Measurements from ENCODE around the gene SLC43A1. TPM values are rescaled to one million over a fixed set of nuclear protein-coding genes. Genes with fewer than 3 reads are reported as not detected.

Gene SLC43A1
- 1.8 to 3.4 TPM (median 3.1 TPM) in 5 replicates for total RNA-seq (2022; extraction: Qiagen RNA extraction; ENCODE audit: low read depth)

GRCh38 chr11:57515332-57516060 lies at the start of gene SLC43A1:
Gene SLC43A1, minus strand, starts transcription at chr11:57515702. Its CDS starts 1,591 bp downstream, at chr11:57514111.

GRCh38 chr11:57536947-57537619 lies 21.6 kb upstream of the SLC43A1 start, which contains the start of gene SMTNL1:
Gene SMTNL1, plus strand, starts transcription at chr11:57537595. Its CDS starts 5,048 bp downstream, at chr11:57542643.

GRCh38 chr11:57530596-57531507 lies 15.3 kb upstream of the SLC43A1 start, which contains the start of gene TIMM10:
Gene TIMM10, minus strand, starts transcription at chr11:57530754. Its CDS starts 565 bp downstream, at chr11:57530189.

GRCh38 chr11:57460022-57460757 lies 55.3 kb downstream of the SLC43A1 start, which contains the start of gene RTN4RL2:
Gene RTN4RL2, plus strand, starts transcription at chr11:57460528. Its CDS starts 338 bp downstream, at chr11:57460866.

Other genes starting within 250 kb of the SLC43A1 start
- 64.6 to 87.4 TPM (median 82.4 TPM) in 5 replicates for gene TNKS1BP1, start 190.8 kb downstream of the SLC43A1 start, total RNA-seq (2022; extraction: Qiagen RNA extraction; ENCODE audit: low read depth)
- gene SSRP1, start 179.8 kb downstream of the SLC43A1 start, total RNA-seq (2022; extraction: Qiagen RNA extraction; ENCODE audit: low read depth) = 217 to 261 TPM (median 235 TPM) in 5 replicates
- gene P2RX3, start 177.3 kb downstream of the SLC43A1 start, total RNA-seq (2022; extraction: Qiagen RNA extraction; ENCODE audit: low read depth) = 0.13 to 0.24 TPM (median 0.16 TPM) in 5 replicates
- gene PRG3, start 134.6 kb downstream of the SLC43A1 start, total RNA-seq (2022; extraction: Qiagen RNA extraction; ENCODE audit: low read depth) = not detected in 5 replicates
- gene PRG2, start 125.1 kb downstream of the SLC43A1 start, total RNA-seq (2022; extraction: Qiagen RNA extraction; ENCODE audit: low read depth) = 0.07 TPM in 1 of 5 replicates, not detected in the others
- 0.32 to 1.0 TPM (median 0.67 TPM) in 5 replicates for gene SLC43A3, start 88.6 kb downstream of the SLC43A1 start, total RNA-seq (2022; extraction: Qiagen RNA extraction; ENCODE audit: low read depth)
- 60.5 to 129 TPM (median 112 TPM) in 5 replicates for gene RTN4RL2, start 55.2 kb downstream of the SLC43A1 start, total RNA-seq (2022; extraction: Qiagen RNA extraction; ENCODE audit: low read depth)
- gene TIMM10, start 15.1 kb upstream of the SLC43A1 start, total RNA-seq (2022; extraction: Qiagen RNA extraction; ENCODE audit: low read depth) = 160 to 189 TPM (median 170 TPM) in 5 replicates
- not detected in 5 replicates for gene SMTNL1, start 21.9 kb upstream of the SLC43A1 start, total RNA-seq (2022; extraction: Qiagen RNA extraction; ENCODE audit: low read depth)
- gene UBE2L6, start 52.0 kb upstream of the SLC43A1 start, total RNA-seq (2022; extraction: Qiagen RNA extraction; ENCODE audit: low read depth) = 29.5 to 37.8 TPM (median 32.7 TPM) in 5 replicates
- gene SERPING1, start 82.0 kb upstream of the SLC43A1 start, total RNA-seq (2022; extraction: Qiagen RNA extraction; ENCODE audit: low read depth) = 0.27 to 1.7 TPM (median 0.38 TPM) in 5 replicates
- gene YPEL4, start 134.2 kb upstream of the SLC43A1 start, total RNA-seq (2022; extraction: Qiagen RNA extraction; ENCODE audit: low read depth) = 0.32 to 0.39 TPM (median 0.34 TPM) in 5 replicates
- 26.9 to 33.2 TPM (median 29.0 TPM) in 5 replicates for gene CLP1, start 142.1 kb upstream of the SLC43A1 start, total RNA-seq (2022; extraction: Qiagen RNA extraction; ENCODE audit: low read depth)
- gene ZDHHC5, start 152.4 kb upstream of the SLC43A1 start, total RNA-seq (2022; extraction: Qiagen RNA extraction; ENCODE audit: low read depth) = 70.5 to 76.1 TPM (median 73.5 TPM) in 5 replicates
- 25.7 to 34.8 TPM (median 31.6 TPM) in 5 replicates for gene MED19, start 196.5 kb upstream of the SLC43A1 start, total RNA-seq (2022; extraction: Qiagen RNA extraction; ENCODE audit: low read depth)
- gene TMX2, start 196.9 kb upstream of the SLC43A1 start, total RNA-seq (2022; extraction: Qiagen RNA extraction; ENCODE audit: low read depth) = 144 to 163 TPM (median 153 TPM) in 5 replicates
- 113 to 160 TPM (median 140 TPM) in 5 replicates for gene SELENOH, start 225.8 kb upstream of the SLC43A1 start, total RNA-seq (2022; extraction: Qiagen RNA extraction; ENCODE audit: low read depth)
- not detected in 5 replicates for gene BTBD18, start 236.1 kb upstream of the SLC43A1 start, total RNA-seq (2022; extraction: Qiagen RNA extraction; ENCODE audit: low read depth)
- 53.7 to 65.2 TPM (median 61.6 TPM) in 5 replicates for gene CTNND1, start 246.1 kb upstream of the SLC43A1 start, total RNA-seq (2022; extraction: Qiagen RNA extraction; ENCODE audit: low read depth)